Esophagus muscularis mucosa (tissue), 4 donors: Measurements from ENCODE around the gene KPNA5.

Experiments
- CTCF ChIP-seq, 3 experiments: fragments of 200-600 bp in 2 of 3; fragments of 450-650 bp in 1 of 3; sonication (generic) in 2 of 3; IDR thresholded peaks; one replicate each; pipeline ENCODE4 v1.5.1; 2017 to 2019; ENCODE audit warnings: antibody characterized with exemption in 3 of 3, mild to moderate bottlenecking in 2 of 3, moderate library complexity in 1 of 3
- EP300 ChIP-seq: sonication (generic); formaldehyde crosslinking; IDR thresholded peaks from one replicate; pipeline ENCODE4 v1.6.1; 2017; ENCODE audit warnings: antibody characterized with exemption
- POLR2A ChIP-seq: fragments of 450-650 bp; IDR thresholded peaks from one replicate; pipeline ENCODE4 v1.6.1; 2017; ENCODE audit warnings: antibody characterized with exemption, moderate library complexity, mild to moderate bottlenecking, low read depth
- POLR2AphosphoS5 ChIP-seq, 2 donors: sonication (generic); formaldehyde crosslinking; IDR thresholded peaks; one replicate each; pipeline ENCODE4 v1.6.1; 2017; ENCODE audit warnings: antibody characterized with exemption in 2 of 2

GRCh38 chr6:116779573-116780164, 98.7 kb downstream of the KPNA5 start:
- no peak for TF ChIP-seq POLR2A
- TF ChIP-seq CTCF (IDR thresholded peaks at IDR 0.05) = peak in 2 of 3 experiments; percentile 32 to 44
- TF ChIP-seq EP300 = no peak
- no peak for TF ChIP-seq POLR2AphosphoS5 (IDR thresholded peaks at IDR 0.05)
